HG03060 (cell line): ENCODE data around the gene PRPSAP2.
"Not testable (repeated sequence)": the region's sequence is repeated elsewhere in the genome, so short reads cannot be mapped to it uniquely, and the experiment has no call there.

Source experiments
- ATAC-seq: cut with Tn5 transposase; IDR thresholded peaks from one replicate; pipeline ENCODE4 v1.9.1; 2021; ENCODE audit warnings: low read depth, moderate number of reproducible peaks; ENCODE audit not compliant: unreplicated experiment

The PRPSAP2 gene

DNA sequence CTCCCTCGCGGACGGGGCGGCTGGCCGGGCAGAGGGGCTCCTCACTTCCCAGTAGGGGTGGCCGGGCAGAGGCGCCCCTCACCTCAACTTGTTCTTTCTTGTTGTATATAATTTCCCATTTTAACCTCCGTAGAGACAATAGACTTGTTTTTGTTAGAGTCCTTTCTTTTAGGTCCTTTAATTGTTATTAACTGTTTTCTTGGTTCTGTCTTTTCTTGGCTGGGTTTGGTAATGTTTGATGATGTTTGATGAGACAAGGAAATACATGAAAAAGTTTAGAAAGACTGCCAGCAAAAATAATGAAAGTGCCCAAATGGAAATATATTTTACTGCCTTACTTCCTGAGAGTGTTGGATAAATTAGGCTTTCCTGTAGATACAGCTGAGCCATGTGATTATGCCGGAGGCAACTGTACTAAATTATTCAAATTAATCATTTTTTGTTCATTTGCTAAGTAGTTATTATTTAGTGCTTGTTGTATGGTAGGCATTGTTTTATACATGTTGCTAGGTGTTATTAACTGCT is 30.9 kb downstream of the PRPSAP2 start:
- ATAC-seq, result no peak

GRCh38 chr17:18889658-18890057 is 31.7 kb downstream of the PRPSAP2 start:
- no peak for ATAC-seq

DNA sequence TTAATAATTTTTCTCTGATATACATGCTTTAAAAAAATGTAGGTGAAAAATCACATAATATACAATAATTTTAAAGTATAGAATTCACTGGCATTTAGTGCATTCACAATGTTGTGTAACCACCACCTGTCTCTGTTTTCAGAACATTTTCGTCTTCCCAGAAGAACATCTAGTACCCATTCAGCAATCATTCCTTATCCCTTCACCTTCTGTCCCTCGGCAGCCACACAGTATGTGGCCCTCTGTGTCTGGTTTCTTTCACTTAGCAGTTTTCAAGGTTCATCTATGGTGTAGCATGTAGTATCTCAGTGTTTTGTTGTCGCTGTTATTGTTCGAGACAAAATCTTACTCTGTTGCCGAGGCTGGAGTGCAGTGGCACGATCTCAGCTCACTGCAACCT is 33.6 kb downstream of the PRPSAP2 start:
- ATAC-seq, result no peak

- ATAC-seq, result no peak
These were observed 38.2 kb downstream of the PRPSAP2 start for GRCh38 chr17:18896146-18896545.

- ATAC-seq, result no peak
These were observed 39.0 kb downstream of the PRPSAP2 start for GRCh38 chr17:18896947-18897346.

DNA sequence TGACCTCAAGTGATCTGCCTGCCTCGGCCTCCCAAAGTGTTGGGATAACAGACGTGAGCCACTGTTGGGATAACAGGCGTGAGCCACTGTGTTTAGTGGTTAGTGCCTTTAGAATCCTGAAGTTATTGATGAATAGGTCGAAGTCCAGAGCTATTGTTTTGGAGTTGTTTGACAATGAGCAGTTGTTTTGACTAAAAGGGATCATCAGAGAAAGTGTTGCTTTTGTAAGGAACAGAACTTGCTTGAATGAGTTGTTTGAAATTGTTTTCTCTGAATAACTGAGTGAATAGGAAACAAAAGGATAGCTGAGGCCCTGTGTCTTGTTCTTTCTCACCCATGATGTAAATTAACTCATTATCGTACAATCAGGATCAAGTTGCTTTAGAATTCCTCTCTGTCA is 46.6 kb downstream of the PRPSAP2 start:
- ATAC-seq, result no peak

DNA sequence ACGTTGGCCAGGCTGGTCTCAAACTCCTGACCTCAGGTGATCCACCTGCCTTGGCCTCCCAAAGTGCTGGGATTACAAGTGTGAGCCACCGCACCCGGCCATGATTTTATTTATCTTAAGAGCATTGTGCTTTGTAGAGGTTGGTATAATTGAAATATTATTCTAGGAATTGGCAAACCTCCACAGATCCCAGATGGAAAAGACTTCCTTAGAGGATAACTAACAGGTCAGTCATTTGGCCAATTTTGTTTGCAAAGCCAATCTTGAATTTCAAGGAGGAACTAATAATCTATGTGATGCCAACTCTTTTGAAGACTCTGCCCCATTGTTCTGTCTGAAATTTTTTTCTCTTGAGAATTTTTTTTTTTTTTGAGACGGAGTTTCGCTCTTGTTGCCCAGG is 47.3 kb downstream of the PRPSAP2 start:
- ATAC-seq, result no peak

DNA sequence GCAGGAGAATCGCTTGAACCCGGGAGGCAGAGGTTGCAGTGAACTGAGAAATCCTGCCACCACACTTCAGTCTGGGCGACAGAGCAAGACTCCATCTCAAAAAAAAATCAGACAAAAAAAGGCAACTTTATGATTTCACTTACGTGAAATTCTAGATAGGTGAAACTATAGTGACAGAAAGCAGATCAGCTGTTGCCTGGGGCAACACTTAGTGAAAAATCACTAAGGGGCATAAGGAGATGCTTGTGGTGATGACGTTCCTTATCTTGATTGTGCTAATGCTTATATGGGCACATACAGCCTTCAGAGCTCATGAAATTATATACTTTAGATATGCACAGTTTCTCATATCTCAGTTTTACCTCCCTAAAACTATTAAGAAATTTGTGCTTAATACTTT is 52.4 kb downstream of the PRPSAP2 start:
- ATAC-seq, result no peak

GRCh38 chr17:18910881-18911280 is 53.0 kb downstream of the PRPSAP2 start:
- ATAC-seq, result no peak

DNA sequence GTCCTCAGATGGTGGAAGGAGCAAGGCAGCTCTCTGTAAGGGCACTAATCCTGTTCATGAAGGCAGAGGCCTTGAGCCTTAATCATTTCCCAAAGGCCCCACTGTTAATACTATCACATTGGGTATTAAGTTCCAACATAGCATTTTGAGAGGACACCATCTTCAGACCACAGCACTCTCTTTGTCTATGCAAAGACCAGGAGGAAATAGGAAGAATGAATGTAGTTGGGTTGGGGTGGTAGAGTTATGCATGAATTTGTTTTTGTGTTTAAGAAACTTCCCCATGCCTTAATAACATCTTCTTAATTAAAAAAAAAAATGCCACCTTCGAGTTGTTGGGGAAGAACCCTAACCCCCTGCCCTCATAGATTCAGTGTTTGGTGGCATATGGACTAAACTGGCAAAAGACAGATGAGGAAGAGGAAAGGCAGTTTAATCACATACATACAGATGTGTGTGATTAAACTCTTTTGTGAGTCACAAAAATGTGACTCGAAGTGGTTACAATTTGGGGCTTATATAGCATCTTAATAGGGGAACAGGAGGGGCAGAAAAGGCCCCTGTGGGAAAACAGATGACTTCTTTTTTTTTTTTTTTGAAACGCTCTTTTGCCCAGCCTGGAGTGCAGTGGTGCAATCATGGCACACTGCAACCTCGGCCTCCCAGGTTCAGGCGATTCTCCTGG is 59.0 kb downstream of the PRPSAP2 start:
- ATAC-seq, result no peak

DNA sequence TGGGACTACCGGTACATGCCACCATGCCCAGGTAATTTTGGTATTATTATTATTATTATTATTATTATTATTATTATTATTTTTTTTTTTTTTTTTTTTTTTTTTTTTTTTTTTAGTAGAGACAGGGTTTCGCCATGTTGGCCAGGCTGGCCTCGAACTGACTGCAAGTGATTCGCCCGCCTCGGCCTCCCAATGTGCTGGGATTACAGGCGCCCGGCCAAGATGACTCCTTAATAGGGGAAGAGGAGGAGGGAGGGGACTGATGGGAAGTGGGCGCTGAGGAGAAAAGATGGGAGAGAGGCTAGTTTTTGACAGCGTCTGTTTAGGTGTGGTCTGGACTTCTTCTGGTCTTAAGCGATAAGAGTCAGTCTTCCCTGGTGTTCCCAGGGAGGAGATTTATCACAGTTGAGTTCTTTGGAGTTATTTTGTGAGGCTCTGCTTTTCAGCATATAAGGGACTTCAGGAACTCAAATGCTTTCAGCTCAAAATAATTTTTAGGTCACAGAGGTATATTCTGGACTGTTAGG is 59.6 kb downstream of the PRPSAP2 start:
- ATAC-seq, result no peak

- no peak for ATAC-seq
These were observed 62.0 kb downstream of the PRPSAP2 start for GRCh38 chr17:18919963-18920362.

DNA sequence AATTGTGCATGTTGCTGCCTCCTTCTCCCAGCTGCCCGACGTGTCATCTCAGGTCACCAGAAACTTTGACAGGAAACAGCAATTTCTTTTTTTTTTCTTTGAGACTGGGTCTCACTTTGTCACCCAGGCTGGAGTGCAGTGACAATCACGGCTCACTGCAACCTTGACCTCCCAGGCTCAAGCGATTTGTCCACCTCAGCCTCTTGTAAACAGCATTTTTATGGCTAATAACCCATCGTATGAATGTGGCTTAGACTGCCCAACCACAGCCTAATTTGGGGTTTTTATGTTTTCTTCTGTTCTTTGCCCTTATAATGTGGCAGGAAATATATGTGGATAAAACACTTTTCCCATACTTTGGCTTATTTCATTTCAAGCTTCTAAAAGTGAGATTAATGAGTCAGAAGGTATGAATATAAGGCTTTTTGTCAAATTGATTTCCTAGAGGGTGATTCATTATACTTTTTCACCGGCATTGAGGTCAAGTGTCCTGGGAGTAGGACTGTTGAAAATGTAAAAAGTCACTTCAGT is 63.0 kb downstream of the PRPSAP2 start:
- no peak for ATAC-seq

DNA sequence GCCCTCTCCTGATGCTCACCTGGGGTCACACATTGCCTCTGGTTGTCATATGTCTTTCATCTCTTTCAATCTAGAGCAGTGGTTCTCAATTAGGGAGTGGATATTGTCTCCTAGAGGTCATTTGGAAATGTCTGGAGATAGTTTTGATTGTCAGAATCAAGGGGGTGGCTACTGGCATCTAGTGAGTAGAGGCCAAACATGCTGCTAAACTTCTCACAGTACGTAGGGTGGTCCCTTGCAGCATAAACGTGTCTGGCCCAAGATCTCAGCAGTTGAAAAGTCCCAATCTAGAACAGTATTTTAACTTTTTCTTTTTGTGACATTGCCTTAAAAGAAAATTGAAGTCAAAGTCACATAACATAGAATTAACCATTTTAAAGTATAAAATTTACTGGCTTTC is 63.6 kb downstream of the PRPSAP2 start:
- no peak for ATAC-seq

GRCh38 chr17:18921912-18922451 is 64.1 kb downstream of the PRPSAP2 start:
- ATAC-seq, result peak; percentile 74

- ATAC-seq, result not testable (repeated sequence)
These were observed 64.7 kb downstream of the PRPSAP2 start for GRCh38 chr17:18922596-18922995.

GRCh38 chr17:18925187-18925586 is 67.3 kb downstream of the PRPSAP2 start:
- no peak for ATAC-seq

GRCh38 chr17:18928628-18929125 is 70.7 kb downstream of the PRPSAP2 start:
- ATAC-seq, result no peak

DNA sequence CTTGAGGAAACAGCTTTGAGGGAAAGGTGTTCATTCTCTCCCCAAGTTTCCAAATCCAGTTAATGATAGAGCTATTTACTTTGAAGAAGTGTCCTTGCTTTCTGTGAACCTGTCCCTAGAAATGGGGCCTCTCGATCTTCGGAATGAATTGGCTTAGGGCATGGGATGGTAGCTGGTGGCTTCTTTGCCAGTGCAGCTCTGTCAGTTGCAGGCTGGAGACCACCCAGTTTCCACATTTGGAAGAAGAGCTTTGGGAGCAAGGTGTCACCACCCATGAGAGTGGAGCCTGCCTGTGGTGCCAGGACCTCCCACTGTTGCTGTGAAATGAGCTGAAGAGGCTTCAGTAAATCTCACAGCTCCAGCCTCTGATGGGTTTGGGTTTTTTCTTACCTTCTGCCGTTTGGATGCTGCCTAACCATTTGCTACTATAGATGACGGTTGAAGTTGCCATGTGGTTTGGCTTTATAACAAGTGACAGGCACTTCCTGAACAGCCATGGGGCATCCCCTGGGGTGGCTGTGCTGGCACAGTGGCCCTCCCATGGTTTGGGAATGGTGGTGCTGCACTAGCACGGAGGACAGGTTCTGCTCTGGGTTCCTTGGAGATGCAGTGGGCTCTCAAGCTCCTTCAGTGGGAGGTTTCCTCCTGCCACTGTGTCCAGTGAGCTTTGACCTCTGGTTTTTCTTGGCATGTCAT is 74.6 kb downstream of the PRPSAP2 start:
- no peak for ATAC-seq

DNA sequence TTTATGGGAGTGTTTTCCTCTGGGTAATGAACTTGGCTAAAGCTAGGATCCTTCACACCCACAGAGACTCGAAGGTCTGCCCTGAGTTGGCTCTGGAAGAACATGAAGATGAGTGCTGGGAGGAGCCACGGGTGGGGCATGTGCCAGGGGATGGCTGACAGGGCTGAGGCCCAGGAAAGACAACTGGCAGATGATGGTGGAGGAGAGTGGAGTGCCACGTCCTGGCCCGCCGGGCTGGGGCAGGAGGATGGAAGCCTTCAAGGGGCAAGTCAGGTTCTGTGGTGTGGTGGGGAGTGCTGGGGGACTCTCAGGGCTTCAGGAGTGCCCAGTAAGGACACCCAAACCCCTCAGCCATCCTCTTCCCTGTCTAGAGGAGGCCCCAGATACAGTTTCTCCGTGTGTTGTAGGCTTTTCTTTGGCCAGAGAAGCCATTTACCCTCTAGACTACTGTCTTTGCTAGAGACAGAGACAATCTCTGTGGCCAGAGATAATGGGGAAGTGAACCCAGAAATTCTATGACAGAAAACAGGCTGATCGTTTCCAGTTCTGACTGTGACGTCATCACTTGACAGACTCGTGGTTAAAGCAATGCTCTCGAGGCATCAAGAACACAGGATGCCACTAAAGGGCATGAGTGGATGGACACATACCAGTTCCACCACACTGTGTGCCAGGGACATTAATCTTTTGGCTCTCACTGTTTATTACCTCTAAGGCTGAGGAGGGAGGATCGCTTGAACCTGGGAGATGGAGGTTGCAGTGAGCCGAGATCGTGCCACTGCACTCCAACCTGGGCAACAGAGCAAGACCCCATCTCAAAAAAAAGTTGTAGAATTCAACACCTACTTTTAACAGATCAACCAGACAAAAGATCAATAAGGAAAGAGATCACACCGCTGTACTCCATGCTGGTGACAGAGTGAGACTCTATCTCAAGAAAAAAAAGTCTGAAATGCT is 75.4 kb downstream of the PRPSAP2 start:
- ATAC-seq, result no peak
